ENCODE results near the gene HSPA12B.
A peak's percentile ranks its signal among the peaks of the same experiment; 100 is the strongest.
"Not testable (repeated sequence)": the region's sequence is repeated elsewhere in the genome, so short reads cannot be mapped to it uniquely, and the experiment has no call there.

HSPA12B gene

GRCh38 chr20:3784863-3785239 lies 52.4 kb downstream of the HSPA12B start:
- H3K9ac ChIP-seq (ENCODE audit: low read depth in 1 of 2, low read length in 2 of 2): no peak overlapping the region
- H3K9me3 ChIP-seq (ENCODE audit: control insufficient read depth in 2 of 2, low read length in 2 of 2): no peaks in the 10 kb centered on the region
- peaks cover 5% of the 10 kb centered on the region in 2 donors for H3K36me3 ChIP-seq (ENCODE audit: control insufficient read depth in 2 of 2, insufficient read depth in 2 of 2, low read length in 2 of 2)
- H3K4me3 ChIP-seq (ENCODE audit: low read length in 2 of 2): peak overlapping the region; percentile 22 to 85
- H3K4me1 ChIP-seq (ENCODE audit: control insufficient read depth in 2 of 2, insufficient read depth in 2 of 2, low read length in 2 of 2): peaks cover 21 to 39% of the 10 kb centered on the region in 2 donors
- H3K27me3 ChIP-seq (ENCODE audit: control insufficient read depth in 2 of 2, insufficient read depth in 2 of 2, low read length in 2 of 2): no peaks in the 10 kb centered on the region
- no peak overlapping the region for H3K27ac ChIP-seq (ENCODE audit: low read depth in 2 of 2, low read length in 2 of 2)

- Histone ChIP-seq H3K36me3 (ENCODE audit: control insufficient read depth in 2 of 2, insufficient read depth in 2 of 2, low read length in 2 of 2) (peaks cover 5% of the 10 kb centered on the region in 2 donors), H3K27ac (ENCODE audit: low read depth in 2 of 2, low read length in 2 of 2) (peak overlapping the region; percentile 57 to 76), H3K4me3 (ENCODE audit: low read length in 2 of 2) (peak overlapping the region; percentile 85 to 87), H3K9me3 (ENCODE audit: control insufficient read depth in 2 of 2, low read length in 2 of 2) (no peaks in the 10 kb centered on the region), H3K9ac (ENCODE audit: low read depth in 1 of 2, low read length in 2 of 2) (peak overlapping the region; percentile 38 to 77), H3K4me1 (ENCODE audit: control insufficient read depth in 2 of 2, insufficient read depth in 2 of 2, low read length in 2 of 2) (peaks cover 21 to 39% of the 10 kb centered on the region in 2 donors), H3K27me3 (ENCODE audit: control insufficient read depth in 2 of 2, insufficient read depth in 2 of 2, low read length in 2 of 2) (no peaks in the 10 kb centered on the region)
Measured at GRCh38 chr20:3785240-3786125, 53.0 kb downstream of the HSPA12B start.

GRCh38 chr20:3786126-3786484 lies 53.6 kb downstream of the HSPA12B start:
- Histone ChIP-seq H3K36me3 (ENCODE audit: control insufficient read depth in 2 of 2, insufficient read depth in 2 of 2, low read length in 2 of 2) (peaks cover 5% of the 10 kb centered on the region in 2 donors), H3K27ac (ENCODE audit: low read depth in 2 of 2, low read length in 2 of 2) (peak overlapping the region; percentile 57 to 76), H3K4me3 (ENCODE audit: low read length in 2 of 2) (peak overlapping the region; percentile 85 to 87), H3K27me3 (ENCODE audit: control insufficient read depth in 2 of 2, insufficient read depth in 2 of 2, low read length in 2 of 2) (no peaks in the 10 kb centered on the region), H3K9ac (ENCODE audit: low read depth in 1 of 2, low read length in 2 of 2) (peak overlapping the region; percentile 27 to 77), H3K9me3 (ENCODE audit: control insufficient read depth in 2 of 2, low read length in 2 of 2) (no peaks in the 10 kb centered on the region), H3K4me1 (ENCODE audit: control insufficient read depth in 2 of 2, insufficient read depth in 2 of 2, low read length in 2 of 2) (peaks cover 18 to 33% of the 10 kb centered on the region in 2 donors)

GRCh38 chr20:3786665-3787323 lies 54.3 kb downstream of the HSPA12B start, which contains the start of gene CENPB:
TSS of gene CENPB (minus strand) at chr20:3786740. CDS start at chr20:3786483, 257 bp downstream.
- Histone ChIP-seq H3K36me3 (ENCODE audit: control insufficient read depth in 2 of 2, insufficient read depth in 2 of 2, low read length in 2 of 2) (peaks cover 5% of the 10 kb centered on the region in 2 donors), H3K27me3 (ENCODE audit: control insufficient read depth in 2 of 2, insufficient read depth in 2 of 2, low read length in 2 of 2) (no peaks in the 10 kb centered on the region), H3K27ac (ENCODE audit: low read depth in 2 of 2, low read length in 2 of 2) (peak within 1 kb of the TSS; percentile 57 to 76), H3K4me1 (ENCODE audit: control insufficient read depth in 2 of 2, insufficient read depth in 2 of 2, low read length in 2 of 2) (peaks cover 16 to 30% of the 10 kb centered on the region in 2 donors), H3K4me3 (ENCODE audit: low read length in 2 of 2) (peak within 1 kb of the TSS; percentile 85 to 87), H3K9me3 (ENCODE audit: control insufficient read depth in 2 of 2, low read length in 2 of 2) (no peaks in the 10 kb centered on the region), H3K9ac (ENCODE audit: low read depth in 1 of 2, low read length in 2 of 2) (peak within 1 kb of the TSS; percentile 27 to 77)

GRCh38 chr20:3787324-3788014 lies 55.0 kb downstream of the HSPA12B start:
- H3K36me3 ChIP-seq (ENCODE audit: control insufficient read depth in 2 of 2, insufficient read depth in 2 of 2, low read length in 2 of 2): peaks cover 5% of the 10 kb centered on the region in 2 donors
- H3K4me1 ChIP-seq (ENCODE audit: control insufficient read depth in 2 of 2, insufficient read depth in 2 of 2, low read length in 2 of 2): peaks cover 16 to 30% of the 10 kb centered on the region in 2 donors
- H3K4me3 ChIP-seq (ENCODE audit: low read length in 2 of 2): peak overlapping the region; percentile 33 to 71
- no peak overlapping the region for H3K27ac ChIP-seq (ENCODE audit: low read depth in 2 of 2, low read length in 2 of 2)
- H3K9ac ChIP-seq (ENCODE audit: low read depth in 1 of 2, low read length in 2 of 2): peak overlapping the region in 1 of 2 donors; percentile 19
- H3K9me3 ChIP-seq (ENCODE audit: control insufficient read depth in 2 of 2, low read length in 2 of 2): no peaks in the 10 kb centered on the region
- H3K27me3 ChIP-seq (ENCODE audit: control insufficient read depth in 2 of 2, insufficient read depth in 2 of 2, low read length in 2 of 2): no peaks in the 10 kb centered on the region

GRCh38 chr20:3788685-3789155 lies 56.2 kb downstream of the HSPA12B start:
- Histone ChIP-seq H3K4me1 (ENCODE audit: control insufficient read depth in 2 of 2, insufficient read depth in 2 of 2, low read length in 2 of 2) (peaks cover 16 to 30% of the 10 kb centered on the region in 2 donors), H3K27me3 (ENCODE audit: control insufficient read depth in 2 of 2, insufficient read depth in 2 of 2, low read length in 2 of 2) (no peaks in the 10 kb centered on the region), H3K9me3 (ENCODE audit: control insufficient read depth in 2 of 2, low read length in 2 of 2) (no peaks in the 10 kb centered on the region), H3K27ac (ENCODE audit: low read depth in 2 of 2, low read length in 2 of 2) (no peak overlapping the region), H3K4me3 (ENCODE audit: low read length in 2 of 2) (no peak overlapping the region), H3K36me3 (ENCODE audit: control insufficient read depth in 2 of 2, insufficient read depth in 2 of 2, low read length in 2 of 2) (peaks cover 5% of the 10 kb centered on the region in 2 donors), H3K9ac (ENCODE audit: low read depth in 1 of 2, low read length in 2 of 2) (no peak overlapping the region)

GRCh38 chr20:3789201-3789600 lies 56.7 kb downstream of the HSPA12B start:
- not testable (repeated sequence) for H3K9ac ChIP-seq (ENCODE audit: low read depth in 1 of 2, low read length in 2 of 2); H3K9me3 ChIP-seq (ENCODE audit: control insufficient read depth in 2 of 2, low read length in 2 of 2); H3K27ac ChIP-seq (ENCODE audit: low read depth in 2 of 2, low read length in 2 of 2); H3K4me3 ChIP-seq (ENCODE audit: low read length in 2 of 2); H3K27me3 ChIP-seq (ENCODE audit: control insufficient read depth in 2 of 2, insufficient read depth in 2 of 2, low read length in 2 of 2); H3K36me3 ChIP-seq (ENCODE audit: control insufficient read depth in 2 of 2, insufficient read depth in 2 of 2, low read length in 2 of 2)
- H3K4me1 ChIP-seq (ENCODE audit: control insufficient read depth in 2 of 2, insufficient read depth in 2 of 2, low read length in 2 of 2): peaks cover 16 to 30% of the 10 kb centered on the region in 2 donors

- not testable (repeated sequence) for H3K4me3 ChIP-seq (ENCODE audit: low read length in 2 of 2); H3K27ac ChIP-seq (ENCODE audit: low read depth in 2 of 2, low read length in 2 of 2); H3K27me3 ChIP-seq (ENCODE audit: control insufficient read depth in 2 of 2, insufficient read depth in 2 of 2, low read length in 2 of 2); H3K9me3 ChIP-seq (ENCODE audit: control insufficient read depth in 2 of 2, low read length in 2 of 2); H3K9ac ChIP-seq (ENCODE audit: low read depth in 1 of 2, low read length in 2 of 2); H3K36me3 ChIP-seq (ENCODE audit: control insufficient read depth in 2 of 2, insufficient read depth in 2 of 2, low read length in 2 of 2)
- peaks cover 31 to 33% of the 10 kb centered on the region in 2 donors for H3K4me1 ChIP-seq (ENCODE audit: control insufficient read depth in 2 of 2, insufficient read depth in 2 of 2, low read length in 2 of 2)
Measured at GRCh38 chr20:3794168-3794567, 61.7 kb downstream of the HSPA12B start.

- Histone ChIP-seq H3K9me3 (ENCODE audit: control insufficient read depth in 2 of 2, low read length in 2 of 2) (no peaks in the 10 kb centered on the region), H3K9ac (ENCODE audit: low read depth in 1 of 2, low read length in 2 of 2) (peak overlapping the region; percentile 85 to 95), H3K4me1 (ENCODE audit: control insufficient read depth in 2 of 2, insufficient read depth in 2 of 2, low read length in 2 of 2) (peaks cover 38 to 39% of the 10 kb centered on the region in 2 donors), H3K27me3 (ENCODE audit: control insufficient read depth in 2 of 2, insufficient read depth in 2 of 2, low read length in 2 of 2) (no peaks in the 10 kb centered on the region), H3K4me3 (ENCODE audit: low read length in 2 of 2) (peak overlapping the region in 1 of 2 donors; percentile 87), H3K27ac (ENCODE audit: low read depth in 2 of 2, low read length in 2 of 2) (peak overlapping the region; percentile 91 to 98), H3K36me3 (ENCODE audit: control insufficient read depth in 2 of 2, insufficient read depth in 2 of 2, low read length in 2 of 2) (no peaks in the 10 kb centered on the region)
Measured at GRCh38 chr20:3794701-3795420, 62.4 kb downstream of the HSPA12B start.
